NCI-H1436 (cell line): Measurements from ENCODE around the gene ADPRHL1.

ENCODE experiments used
- DNase-seq: peaks from one replicate; lab custom pipeline; 2025; lab: John Stamatoyannopoulos, UW

The ADPRHL1 gene

GRCh38 chr13:113452942-113453901 is at the start of gene ADPRHL1:
Gene ADPRHL1, minus strand, starts transcription at chr13:113453488. Its CDS starts 51 bp downstream, at chr13:113453437.
- peak; percentile 56 for DNase-seq

GRCh38 chr13:113502686-113503085 is 49.4 kb upstream of the ADPRHL1 start:
- no peak for DNase-seq

- no peak for DNase-seq
Observed at GRCh38 chr13:113500530-113501265, 47.4 kb upstream of the ADPRHL1 start.

GRCh38 chr13:113499936-113500335 is 46.6 kb upstream of the ADPRHL1 start:
- no peak for DNase-seq

- no peak for DNase-seq
Observed at GRCh38 chr13:113498905-113499304, 45.6 kb upstream of the ADPRHL1 start.

- no peak for DNase-seq
Observed at GRCh38 chr13:113497217-113497616, 43.9 kb upstream of the ADPRHL1 start.

GRCh38 chr13:113495494-113496210 is 42.4 kb upstream of the ADPRHL1 start:
- no peak for DNase-seq

- no peak for DNase-seq
Observed at GRCh38 chr13:113493315-113493951, 40.1 kb upstream of the ADPRHL1 start.

- no peak for DNase-seq
Observed at GRCh38 chr13:113491982-113492381, 38.7 kb upstream of the ADPRHL1 start.

- DNase-seq: no peak
Observed at GRCh38 chr13:113491418-113491883, 38.2 kb upstream of the ADPRHL1 start.

- peak; percentile 72 for DNase-seq
Observed at GRCh38 chr13:113490496-113491417, 37.5 kb upstream of the ADPRHL1 start, which contains the start of gene DCUN1D2. Gene DCUN1D2, minus strand, starts transcription at chr13:113490711. Its CDS starts 42 bp downstream, at chr13:113490669.

- no peak for DNase-seq
Observed at GRCh38 chr13:113489549-113490495, 36.5 kb upstream of the ADPRHL1 start.

GRCh38 chr13:113489171-113489548 is 35.9 kb upstream of the ADPRHL1 start:
- no peak for DNase-seq

- no peak for DNase-seq
Observed at GRCh38 chr13:113488283-113488682, 35.0 kb upstream of the ADPRHL1 start.

- DNase-seq: no peak
Observed at GRCh38 chr13:113486698-113487097, 33.4 kb upstream of the ADPRHL1 start.

GRCh38 chr13:113485545-113485944 is 32.3 kb upstream of the ADPRHL1 start:
- no peak for DNase-seq

GRCh38 chr13:113483504-113484293 is 30.4 kb upstream of the ADPRHL1 start:
- no peak for DNase-seq

- DNase-seq: no peak
Observed at GRCh38 chr13:113483081-113483480, 29.8 kb upstream of the ADPRHL1 start.
